ENCODE measurements around the gene PNPLA2.

DNA sequence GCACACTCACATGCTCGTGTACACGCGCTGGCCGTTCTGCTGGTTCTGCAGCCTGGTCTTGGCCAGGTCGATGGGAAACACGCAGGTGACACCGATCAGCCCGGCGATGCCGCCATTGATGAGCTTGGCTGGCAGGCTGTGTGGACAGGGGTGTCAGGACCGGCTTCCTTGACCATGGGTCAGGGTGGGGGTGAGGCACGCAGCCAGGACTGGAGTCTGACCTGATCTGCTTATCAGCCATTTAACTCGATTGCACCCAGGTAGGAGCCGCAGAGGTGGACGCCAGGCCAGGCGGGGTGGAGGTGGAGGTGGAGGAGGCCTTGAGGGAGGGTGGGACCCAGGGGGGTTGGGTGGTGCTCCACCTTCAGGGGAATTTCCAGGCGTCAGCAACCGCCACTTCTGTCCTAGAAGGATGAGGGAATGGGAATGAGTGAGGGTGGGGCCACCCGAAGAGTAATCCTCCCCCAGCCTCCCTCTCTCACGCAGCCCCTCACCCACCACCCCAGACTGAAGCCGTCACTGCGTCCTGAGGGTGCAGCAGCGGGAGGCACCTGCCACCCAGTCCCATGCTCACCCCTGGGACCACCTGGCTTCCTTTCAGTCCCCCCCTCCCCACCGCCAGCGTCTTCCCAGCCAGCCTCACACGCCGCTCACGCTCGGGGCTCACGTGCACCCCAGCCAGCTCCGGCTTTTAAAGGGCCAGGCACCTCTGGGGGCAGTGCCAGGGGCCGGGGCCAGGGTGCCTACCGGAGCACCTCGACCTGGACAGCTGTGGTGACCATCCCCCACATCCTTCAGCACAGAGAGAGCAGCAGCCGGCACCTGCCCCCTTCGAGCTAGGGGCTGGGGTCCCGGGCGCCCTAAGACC is 23.7 kb upstream of the PNPLA2 start:
- no peak for TF ChIP-seq EZH2 (IDR thresholded peaks at IDR 0.05; ENCODE audit: low read length, missing control alignments)
- TF ChIP-seq, protein P1, sequence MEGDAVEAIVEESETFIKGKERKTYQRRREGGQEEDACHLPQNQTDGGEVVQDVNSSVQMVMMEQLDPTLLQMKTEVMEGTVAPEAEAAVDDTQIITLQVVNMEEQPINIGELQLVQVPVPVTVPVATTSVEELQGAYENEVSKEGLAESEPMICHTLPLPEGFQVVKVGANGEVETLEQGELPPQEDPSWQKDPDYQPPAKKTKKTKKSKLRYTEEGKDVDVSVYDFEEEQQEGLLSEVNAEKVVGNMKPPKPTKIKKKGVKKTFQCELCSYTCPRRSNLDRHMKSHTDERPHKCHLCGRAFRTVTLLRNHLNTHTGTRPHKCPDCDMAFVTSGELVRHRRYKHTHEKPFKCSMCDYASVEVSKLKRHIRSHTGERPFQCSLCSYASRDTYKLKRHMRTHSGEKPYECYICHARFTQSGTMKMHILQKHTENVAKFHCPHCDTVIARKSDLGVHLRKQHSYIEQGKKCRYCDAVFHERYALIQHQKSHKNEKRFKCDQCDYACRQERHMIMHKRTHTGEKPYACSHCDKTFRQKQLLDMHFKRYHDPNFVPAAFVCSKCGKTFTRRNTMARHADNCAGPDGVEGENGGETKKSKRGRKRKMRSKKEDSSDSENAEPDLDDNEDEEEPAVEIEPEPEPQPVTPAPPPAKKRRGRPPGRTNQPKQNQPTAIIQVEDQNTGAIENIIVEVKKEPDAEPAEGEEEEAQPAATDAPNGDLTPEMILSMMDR (conservative IDR thresholded peaks at IDR 0.05 in 1 of 2, IDR thresholded peaks at IDR 0.05 in 1 of 2; ENCODE audit: low read depth in 1 of 2, low read length in 2 of 2), result no peak
